Smooth muscle cell (in vitro differentiated cells): ENCODE measurements around the gene HEXD. TPM values are rescaled to one million over a fixed set of nuclear protein-coding genes. Genes with fewer than 3 reads are reported as not detected.
"Not testable (repeated sequence)": the region's sequence is repeated elsewhere in the genome, so short reads cannot be mapped to it uniquely, and the experiment has no call there.

Source experiments
- DNase-seq: peaks from one replicate; lab custom pipeline; 2025; ENCODE audit not compliant: unreplicated experiment; lab: John Stamatoyannopoulos, UW
- H2AFZ ChIP-seq: fragments of 200-600 bp; sonication (generic); 2 replicates; pipeline ENCODE4 v1.6.0; 2016; ENCODE audit warnings: antibody characterized with exemption, low read depth, mild to moderate bottlenecking
- H3F3A ChIP-seq: fragments of 200-600 bp; sonication (generic); 2 replicates; pipeline ENCODE4 v1.6.0; 2017; ENCODE audit warnings: antibody characterized with exemption, low read depth
- H3K27ac ChIP-seq: fragments of 200-600 bp; sonication (generic); 2 replicates; pipeline ENCODE4 v1.5.1; 2016; ENCODE audit warnings: low read depth, mild to moderate bottlenecking
- H3K27me3 ChIP-seq: fragments of 200-600 bp; sonication (generic); 2 replicates; pipeline ENCODE4 v1.6.1; 2016; ENCODE audit warnings: low read depth, mild to moderate bottlenecking
- H3K36me3 ChIP-seq: fragments of 200-600 bp; sonication (generic); 2 replicates; pipeline ENCODE4 v1.5.1; 2016; ENCODE audit warnings: low read depth
- H3K4me1 ChIP-seq: fragments of 200-600 bp; sonication (generic); 2 replicates; pipeline ENCODE4 v1.5.1; 2016; ENCODE audit warnings: low read depth
- H3K4me2 ChIP-seq: fragments of 200-600 bp; sonication (generic); 2 replicates; pipeline ENCODE4 v1.6.0; 2016; ENCODE audit warnings: mild to moderate bottlenecking
- H3K4me3 ChIP-seq: fragments of 200-600 bp; sonication (generic); 2 replicates; pipeline ENCODE4 v1.5.1; 2016; ENCODE audit warnings: mild to moderate bottlenecking
- H3K79me2 ChIP-seq: fragments of 200-600 bp; sonication (generic); 2 replicates; pipeline ENCODE4 v1.6.0; 2016; ENCODE audit warnings: low read depth, mild to moderate bottlenecking
- H3K9ac ChIP-seq: fragments of 200-600 bp; sonication (generic); 2 replicates; pipeline ENCODE4 v1.6.0; 2016; ENCODE audit warnings: low read depth
- H3K9me3 ChIP-seq: fragments of 200-600 bp; sonication (generic); replicated peaks from 2 replicates; pipeline ENCODE4 v1.5.1; 2016; ENCODE audit warnings: low read depth
- H4K20me1 ChIP-seq: fragments of 200-600 bp; sonication (generic); 2 replicates; pipeline ENCODE4 v1.6.0; 2016; ENCODE audit warnings: low read depth
- CTCF ChIP-seq: fragments of 200-600 bp; sonication (generic); IDR thresholded peaks from 2 replicates; pipeline ENCODE4 v1.5.1; 2017; ENCODE audit warnings: borderline replicate concordance, mild to moderate bottlenecking, antibody characterized with exemption; ENCODE audit not compliant: insufficient read depth, poor library complexity, severe bottlenecking
- WGBS: methylation state at CpG from one replicate; pipeline ENCODE4 v1.1.7; 2016; ENCODE audit warnings: low lambda C conversion rate; 5-methylcytosine and 5-hydroxymethylcytosine counted together
- polyA plus RNA-seq: library from polyadenylated mRNA; unstranded; fragments of >200 nt; fragmentation: Nextera tagmentation; extraction: Ambion mirVana; gene quantifications from 2 replicates; pipeline ENCODE4 v1.2.1, GENCODE V29; 2016
- total RNA-seq: library from RNA; depleted of rRNA; stranded (reverse); fragments of >200 nt; gene quantifications from 2 replicates; pipeline ENCODE4 v1.2.3, GENCODE V29; 2014

HEXD gene
- total and polyA plus RNA-seq, 2 experiments from 2014 or later, result 1.5 to 9.2 TPM

GRCh38 chr17:82411396-82412053 is 6.6 kb upstream of the HEXD start:
- no peak for DNase-seq
- Histone ChIP-seq H2AFZ (no peak overlapping the region), H3F3A (no peaks in the 10 kb centered on the region), H3K4me3 (no peak overlapping the region), H3K36me3 (no peaks in the 10 kb centered on the region), H3K79me2 (no peaks in the 10 kb centered on the region), H4K20me1 (peaks cover 45% of the 10 kb centered on the region), H3K4me2 (no peak overlapping the region), H3K4me1 (no peaks in the 10 kb centered on the region), H3K9ac (no peak overlapping the region), H3K9me3 (no peaks in the 10 kb centered on the region), H3K27me3 (no peaks in the 10 kb centered on the region), H3K27ac (no peak overlapping the region)
- 97% methylated on average over 24 of the region's 24 CpGs for whole genome bisulfite sequencing
- TF ChIP-seq CTCF, result no peak

GRCh38 chr17:82412081-82412480 is 6.1 kb upstream of the HEXD start:
- not testable (repeated sequence) for H3K9me3 ChIP-seq, H3K79me2 ChIP-seq, DNase-seq, H2AFZ ChIP-seq, H3K27ac ChIP-seq, H3K4me3 ChIP-seq, H3K4me1 ChIP-seq, H3F3A ChIP-seq, H3K9ac ChIP-seq, H3K36me3 ChIP-seq, H3K27me3 ChIP-seq, H3K4me2 ChIP-seq
- peaks cover 51% of the 10 kb centered on the region for H4K20me1 ChIP-seq
- WGBS, result 90% methylated on average over 12 of the region's 16 CpGs

GRCh38 chr17:82412535-82413520 is 5.3 kb upstream of the HEXD start:
- H3K36me3 ChIP-seq, result no peaks in the 10 kb centered on the region
- 97% methylated on average over 26 of the region's 29 CpGs for WGBS
- no peak overlapping the region for H3K4me3 ChIP-seq
- peaks cover 58% of the 10 kb centered on the region for H4K20me1 ChIP-seq
- H3K9me3 ChIP-seq, result no peaks in the 10 kb centered on the region
- no peaks in the 10 kb centered on the region for H3K79me2 ChIP-seq
- no peaks in the 10 kb centered on the region for H3K27me3 ChIP-seq
- no peak overlapping the region for H3K9ac ChIP-seq
- no peak overlapping the region for H2AFZ ChIP-seq
- no peak for DNase-seq
- TF ChIP-seq CTCF, result no peak
- H3K27ac ChIP-seq, result no peak overlapping the region
- H3K4me1 ChIP-seq, result peaks cover 2% of the 10 kb centered on the region
- H3F3A ChIP-seq, result no peaks in the 10 kb centered on the region
- H3K4me2 ChIP-seq, result no peak overlapping the region

GRCh38 chr17:82414548-82415281 is 3.4 kb upstream of the HEXD start:
- peaks cover 3% of the 10 kb centered on the region for H3K4me1 ChIP-seq
- H3K9ac ChIP-seq, result no peak overlapping the region
- no peak overlapping the region for H3K4me3 ChIP-seq
- no peaks in the 10 kb centered on the region for H3K27me3 ChIP-seq
- no peaks in the 10 kb centered on the region for H3K36me3 ChIP-seq
- peaks cover 60% of the 10 kb centered on the region for H4K20me1 ChIP-seq
- 24% methylated on average over 38 of the region's 38 CpGs for WGBS
- no peaks in the 10 kb centered on the region for H3F3A ChIP-seq
- peak; percentile 42 for DNase-seq
- no peak overlapping the region for H2AFZ ChIP-seq
- H3K9me3 ChIP-seq, result no peaks in the 10 kb centered on the region
- H3K4me2 ChIP-seq, result peak overlapping the region; percentile 77
- H3K79me2 ChIP-seq, result no peaks in the 10 kb centered on the region
- no peak overlapping the region for H3K27ac ChIP-seq
- TF ChIP-seq CTCF, result peak; percentile 73
